Endothelial cell of hepatic sinusoid (primary cell): Measurements from ENCODE around the gene FBXW8.

Source experiments
- in situ Hi-C: cut with HindIII; loops from 2 replicates; pipeline ENCODE4 v1.10.0; 2017; ENCODE audit warnings: low sequenced_read_pairs

FBXW8 gene

DNA sequence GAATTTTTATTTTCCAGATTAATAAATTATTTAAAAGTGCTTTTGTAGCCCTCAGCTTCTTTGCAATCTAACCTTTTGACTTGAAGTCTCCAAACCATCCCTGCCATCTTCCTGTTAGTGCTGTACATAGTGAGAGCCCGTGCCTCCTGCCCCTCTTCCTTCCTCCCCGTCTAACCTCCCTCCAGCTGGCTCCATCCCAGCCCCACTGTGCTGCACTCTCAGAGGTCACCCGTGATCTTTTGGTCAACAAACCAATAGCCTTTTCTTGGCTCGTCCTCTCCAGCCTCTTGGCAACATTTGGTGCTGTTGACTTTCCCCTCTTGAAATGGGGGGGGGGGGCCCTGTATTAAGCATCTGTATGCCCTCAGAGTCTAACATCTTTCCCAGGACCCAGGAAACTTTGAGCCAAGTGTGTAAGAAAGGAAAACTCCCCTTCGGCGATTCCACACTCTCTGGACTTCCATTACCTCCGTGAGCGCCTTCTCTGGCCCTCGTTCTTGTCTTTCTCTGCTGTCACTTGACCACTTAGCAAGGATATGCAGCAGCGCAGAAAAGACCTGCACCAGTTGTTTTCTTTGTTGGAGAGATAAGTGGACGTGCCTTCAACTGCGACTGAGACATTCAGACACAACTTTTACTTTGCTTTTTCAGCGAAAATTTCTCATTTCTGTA lies 44.1 kb downstream of the FBXW8 start:
- in situ Hi-C loops: no loop called here

DNA sequence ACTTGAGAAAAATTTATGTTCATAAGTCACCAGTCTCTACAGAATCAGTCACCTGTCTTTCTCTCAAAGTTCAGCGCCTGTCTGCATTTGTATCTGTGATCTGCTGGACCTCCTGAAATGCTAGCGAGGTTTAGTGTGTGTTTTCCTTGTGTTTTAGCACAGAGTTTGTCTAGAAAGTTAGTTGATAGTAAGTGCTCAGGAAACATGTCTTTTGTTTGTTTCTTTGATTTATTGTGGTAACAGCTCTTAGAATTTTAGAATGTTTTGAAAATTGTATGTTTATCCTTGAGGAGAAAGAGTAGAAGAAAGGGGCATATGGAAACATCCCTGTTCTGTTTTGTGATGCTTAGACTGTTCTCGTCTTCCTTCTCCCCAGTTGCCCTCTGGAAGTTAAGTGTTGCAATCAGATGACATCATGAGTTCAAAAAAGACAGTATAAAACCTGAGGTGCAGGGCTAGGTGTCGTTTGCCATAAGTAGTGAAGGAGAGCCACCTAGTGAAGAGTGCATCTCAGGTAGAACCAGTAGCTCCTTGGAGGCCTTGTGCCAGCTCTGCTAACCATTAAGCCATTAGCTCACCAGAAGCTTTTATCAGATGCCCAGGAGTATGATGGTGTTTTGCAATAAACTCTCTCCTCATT lies 44.8 kb downstream of the FBXW8 start:
- in situ Hi-C loops: no loop called here

DNA sequence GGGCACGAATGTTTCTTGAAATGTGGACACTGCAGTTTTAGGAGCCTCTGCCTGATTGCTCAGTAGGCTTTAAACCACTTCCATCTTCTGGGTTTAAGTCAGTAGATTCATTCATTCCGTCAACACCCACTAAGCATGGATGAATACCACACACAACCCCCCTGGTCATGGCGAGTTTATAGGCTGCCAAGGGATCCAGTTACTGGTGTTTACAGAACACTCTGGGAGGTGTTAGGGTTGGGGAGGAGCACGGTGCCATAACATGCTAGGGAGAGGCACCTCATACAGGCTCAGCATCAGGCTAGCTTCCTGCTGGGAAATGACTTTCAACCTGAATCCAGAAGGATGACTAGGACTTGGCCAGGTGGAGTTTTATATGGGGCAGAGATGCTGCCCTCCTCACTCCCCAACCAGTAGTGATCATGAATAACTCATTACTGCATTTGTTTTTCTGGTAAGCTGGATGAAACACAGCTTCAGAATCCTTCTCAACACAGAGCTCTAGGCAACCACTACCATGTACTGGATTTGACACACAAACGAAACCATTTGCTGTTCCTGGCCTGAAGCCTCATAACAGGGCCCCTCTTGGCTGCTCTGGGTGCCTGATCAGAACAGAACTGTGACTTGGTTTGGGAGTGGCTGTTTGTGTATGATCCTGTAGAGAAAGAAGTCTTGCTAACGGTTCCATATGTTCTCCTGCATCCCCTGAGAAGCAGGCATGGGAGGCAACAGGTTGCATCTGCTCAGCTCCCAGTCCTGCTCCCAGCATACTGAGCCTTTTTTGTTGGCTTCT lies 47.9 kb downstream of the FBXW8 start:
- in situ Hi-C loops: no loop called here

DNA sequence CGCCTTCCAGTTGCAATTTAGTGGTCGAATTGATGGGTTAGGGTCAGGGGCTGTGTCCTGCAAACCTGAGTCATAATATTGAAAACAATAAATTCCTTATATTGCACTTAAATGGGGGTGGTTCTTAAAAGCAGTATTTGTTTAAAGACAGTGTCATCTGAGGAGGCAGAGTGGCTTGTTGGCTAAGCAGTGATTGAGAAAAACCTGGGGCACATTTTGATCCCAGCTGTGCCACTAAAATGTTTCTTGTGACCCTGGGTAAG lies 48.4 kb downstream of the FBXW8 start:
- in situ Hi-C loops: no loop called here

- in situ Hi-C loops: no loop called here
Measured at GRCh38 chr12:116959845-116960514, 49.2 kb downstream of the FBXW8 start.

GRCh38 chr12:116962197-116962596 lies 51.4 kb downstream of the FBXW8 start:
- in situ Hi-C loops: no loop called here

GRCh38 chr12:116962783-116963356 lies 52.1 kb downstream of the FBXW8 start:
- in situ Hi-C loops: no loop called here

- in situ Hi-C loops: loop anchor here (5.0 kb wide), 1 partner anchor 108 kb away; no protein-coding TSS in a partner anchor
Measured at GRCh38 chr12:116964054-116965050, 53.6 kb downstream of the FBXW8 start.

GRCh38 chr12:116968986-116969385 lies 58.2 kb downstream of the FBXW8 start:
- in situ Hi-C loops: loop anchor here (5.0 kb wide), 1 partner anchor 103 kb away; no protein-coding TSS in a partner anchor

DNA sequence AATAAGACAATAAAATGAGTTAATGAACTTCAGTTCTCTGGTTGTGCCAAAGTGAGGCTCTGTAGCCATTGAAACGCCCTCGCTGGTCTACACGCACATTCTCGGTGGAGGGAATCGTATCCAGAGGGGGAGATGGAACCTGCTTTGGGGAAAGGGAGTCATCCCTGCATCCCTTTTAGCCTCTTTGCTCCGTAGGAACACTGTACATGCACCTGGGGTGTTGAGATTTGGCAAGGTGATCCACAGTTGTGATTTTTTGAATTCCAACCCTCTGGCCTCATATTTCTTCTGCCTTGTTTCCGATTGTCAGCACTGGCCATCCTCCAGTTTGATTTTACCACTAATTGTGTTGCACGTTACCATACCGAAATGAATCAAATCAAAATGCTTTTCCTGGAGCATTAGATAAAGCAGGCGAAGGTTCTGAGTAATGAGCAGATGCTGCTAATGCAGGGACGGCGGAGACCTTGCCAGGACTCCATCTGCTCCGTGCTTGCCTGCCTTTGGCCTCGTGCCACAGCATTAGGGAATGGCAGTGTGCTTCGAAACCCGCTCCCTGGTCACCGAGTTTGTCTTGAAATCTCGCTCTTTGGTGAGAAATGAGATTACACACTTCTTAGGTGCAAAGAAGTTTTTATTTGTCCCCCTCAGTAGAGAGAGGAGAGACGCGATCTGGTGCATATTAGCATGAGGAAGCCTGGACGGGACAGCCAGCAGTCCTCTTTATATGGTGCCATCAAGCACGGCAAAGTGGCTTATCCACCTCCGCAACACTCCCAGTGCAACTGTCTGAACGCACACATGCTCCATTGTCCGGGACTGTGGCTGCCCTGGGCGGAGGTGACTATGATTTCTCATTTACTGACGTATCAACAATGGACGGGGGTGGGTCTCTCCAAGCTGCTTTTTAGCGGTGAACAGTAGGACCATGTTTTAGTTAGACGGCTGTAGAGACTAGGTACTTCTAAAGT lies 59.1 kb downstream of the FBXW8 start:
- in situ Hi-C loops: loop anchor here (5.0 kb wide), 1 partner anchor 102 kb away; no protein-coding TSS in a partner anchor

- in situ Hi-C loops: no loop called here
Measured at GRCh38 chr12:116971222-116971621, 60.5 kb downstream of the FBXW8 start.

DNA sequence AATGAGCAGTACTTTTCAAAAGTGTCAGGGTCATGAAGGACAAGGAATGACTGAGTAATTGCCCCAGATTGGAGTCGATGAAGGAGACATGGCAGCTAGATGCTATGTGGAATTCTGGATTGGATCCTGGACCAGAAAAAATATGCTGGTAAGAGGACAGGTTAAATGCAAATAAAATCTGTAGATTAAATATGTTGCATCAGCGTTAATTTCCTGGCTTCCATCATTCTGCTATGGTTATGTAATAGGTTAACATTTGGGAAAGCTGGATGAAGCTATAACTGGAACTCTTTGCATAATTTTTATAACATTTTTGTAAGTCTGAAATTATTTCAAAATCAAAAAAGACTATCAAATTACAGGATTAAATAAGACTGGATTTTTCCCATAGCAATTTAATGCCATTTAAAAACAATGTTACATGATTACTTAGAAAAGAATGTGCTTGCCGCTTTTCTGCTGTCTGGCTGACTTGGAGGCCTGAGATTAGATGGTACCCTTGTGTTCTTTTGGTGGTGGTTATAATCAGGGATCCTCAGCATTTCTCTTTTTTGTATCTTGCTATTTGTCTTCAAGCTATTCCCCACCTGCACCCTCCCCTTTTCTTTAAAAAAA lies 65.1 kb downstream of the FBXW8 start:
- in situ Hi-C loops: no loop called here

DNA sequence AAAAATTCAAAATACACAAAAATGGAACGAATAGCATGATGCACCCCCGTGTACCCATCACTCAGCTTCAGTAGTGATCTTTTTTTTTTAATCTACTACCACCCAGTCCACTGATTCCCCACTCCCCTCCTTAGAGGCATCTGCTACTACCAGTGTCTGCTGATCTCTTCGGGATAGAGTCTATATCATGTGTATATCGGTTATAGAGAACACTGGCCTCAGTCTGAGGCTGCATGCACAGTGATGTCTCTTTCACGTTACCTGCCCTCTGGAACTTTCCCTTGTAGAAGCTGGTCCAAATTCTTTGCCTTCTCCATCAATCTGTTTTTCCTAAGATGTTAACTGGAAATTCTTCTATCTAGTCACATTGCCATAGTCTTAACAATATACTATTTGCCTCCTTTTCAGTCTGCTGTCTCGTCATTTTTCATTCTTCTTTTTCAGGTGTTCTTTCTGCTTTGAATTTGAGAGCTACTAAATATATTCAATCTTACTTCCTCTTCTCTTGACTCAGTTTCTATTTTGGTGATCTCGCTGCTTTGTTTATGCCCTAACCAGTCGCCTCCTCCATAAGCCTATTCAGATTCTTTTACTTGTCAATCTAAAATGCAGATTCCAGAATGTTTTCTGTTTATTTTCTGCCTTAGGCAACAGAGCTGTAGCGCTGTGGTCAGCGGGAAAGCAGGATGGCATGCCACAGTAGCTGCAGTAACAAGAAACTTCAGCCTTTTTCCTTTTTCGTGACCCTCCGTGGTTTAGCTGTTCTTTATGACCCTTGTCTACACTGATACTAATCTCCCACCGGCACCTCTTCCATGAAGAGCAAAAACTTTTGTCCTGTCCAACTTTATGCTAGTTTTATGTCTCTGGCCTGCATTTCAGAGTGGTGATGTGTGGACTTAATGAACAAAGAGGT lies 67.0 kb downstream of the FBXW8 start:
- in situ Hi-C loops: no loop called here

GRCh38 chr12:116978791-116979508 lies 68.2 kb downstream of the FBXW8 start:
- in situ Hi-C loops: no loop called here

GRCh38 chr12:116980083-116980482 lies 69.3 kb downstream of the FBXW8 start:
- in situ Hi-C loops: no loop called here

- in situ Hi-C loops: no loop called here
Measured at GRCh38 chr12:116982791-116983411, 72.2 kb downstream of the FBXW8 start.
